Measurements from ENCODE around the gene PHRF1.
"Not testable (repeated sequence)": the region's sequence is repeated elsewhere in the genome, so short reads cannot be mapped to it uniquely, and the experiment has no call there.

Gene PHRF1

DNA sequence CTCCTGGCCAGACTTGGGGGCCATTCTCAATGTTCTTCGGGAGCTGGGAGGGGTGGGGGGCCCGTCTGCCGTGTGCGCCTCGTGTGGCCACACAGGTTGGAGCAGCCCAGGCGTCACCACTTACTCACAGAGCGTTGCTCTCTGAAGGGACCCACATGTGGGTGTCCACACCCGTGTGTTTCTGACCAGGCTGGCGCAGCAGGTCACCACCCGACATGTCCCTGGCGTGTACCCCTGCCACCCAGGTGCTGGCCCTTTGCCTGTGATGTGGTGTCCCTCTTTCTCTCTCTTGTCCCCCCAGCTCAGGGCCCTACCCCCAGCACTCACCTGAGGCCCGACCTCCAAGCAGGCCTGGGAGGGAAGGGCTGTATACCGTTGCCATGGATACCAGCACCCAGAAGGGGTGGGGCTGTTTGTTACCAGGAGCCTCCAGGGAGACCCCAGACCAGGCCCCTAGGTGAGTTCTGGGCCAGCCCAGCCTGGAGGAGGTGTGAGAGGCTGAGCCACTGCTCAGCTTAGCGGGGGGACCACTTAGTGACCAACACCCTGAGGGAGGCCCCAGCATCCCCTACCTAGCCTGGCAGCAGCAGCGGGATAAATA lies 17.1 kb upstream of the PHRF1 start:
- no peak for DNase-seq

DNA sequence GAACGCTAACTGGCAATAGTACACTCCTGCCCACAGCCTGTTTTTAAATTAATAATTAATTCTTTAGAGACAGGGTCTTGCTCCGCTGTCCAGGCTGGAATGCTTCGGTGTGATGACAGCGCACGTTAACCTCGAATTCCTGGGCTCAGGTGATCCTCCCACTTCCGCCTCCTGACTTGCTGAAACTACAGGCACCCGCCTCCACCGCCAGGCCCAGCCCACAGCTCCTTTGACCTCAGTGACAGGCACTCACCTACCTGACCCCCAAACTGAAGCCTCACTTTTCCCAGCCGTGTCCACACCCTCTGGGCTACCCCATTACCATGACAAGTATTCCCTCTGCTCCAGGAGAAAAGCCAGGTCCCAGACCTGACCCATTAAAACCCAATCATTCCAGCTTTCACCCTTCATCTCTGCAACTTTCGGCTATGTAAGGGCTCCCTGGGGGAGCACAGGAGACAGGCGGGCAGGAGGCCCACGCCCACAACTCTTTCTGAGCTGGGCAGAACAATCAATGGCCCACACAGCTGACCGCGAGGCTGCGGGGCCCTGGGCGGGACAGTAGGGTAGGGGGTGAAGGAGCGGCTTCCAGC lies 16.5 kb upstream of the PHRF1 start:
- no peak for DNase-seq

DNA sequence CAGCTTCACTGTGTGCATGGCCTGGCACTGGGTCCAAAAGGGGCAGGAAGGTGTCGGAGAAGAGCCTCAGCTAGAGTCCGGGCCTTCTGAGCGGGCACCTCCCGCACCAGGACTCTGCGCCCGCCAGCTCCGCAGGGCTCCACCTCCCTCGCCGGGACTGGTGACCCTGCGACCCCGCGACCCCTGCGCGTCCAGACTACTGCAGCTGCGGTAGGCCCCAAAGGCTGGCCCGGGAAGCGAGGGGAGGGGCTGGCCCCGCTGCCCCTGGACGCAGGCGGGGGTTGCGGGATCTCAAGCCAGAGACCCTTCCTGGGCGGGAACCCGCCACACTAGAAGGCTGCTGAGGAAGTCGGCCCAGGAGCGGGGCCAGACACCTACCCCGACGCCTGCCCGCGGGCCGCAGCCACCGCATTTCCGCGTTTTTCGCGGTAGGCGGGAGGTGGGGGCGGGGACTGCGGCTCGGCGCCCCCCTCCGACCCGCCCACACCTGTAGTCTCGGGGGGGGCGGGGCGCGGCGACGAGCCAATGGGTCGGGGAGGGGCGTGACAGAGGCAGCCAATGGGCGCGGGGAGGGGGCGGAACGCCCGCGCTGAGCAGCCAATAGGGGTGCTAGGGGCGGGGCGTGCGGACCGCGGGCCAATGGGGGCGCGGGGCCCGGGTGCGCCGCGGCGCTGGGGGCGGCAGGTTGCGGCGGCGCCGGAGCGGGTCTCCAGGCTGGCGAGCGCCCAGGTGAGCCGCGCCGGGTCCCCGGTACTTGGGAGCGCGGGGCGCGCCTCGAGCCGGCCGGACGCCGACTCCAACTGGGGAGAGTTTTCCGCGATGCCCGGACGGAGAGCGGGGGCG lies 15.7 kb upstream of the PHRF1 start, which contains the start of the genes LMNTD2 and RASSF7:
TSS of gene LMNTD2 (minus strand) at position 434 of the 843 bp plus-strand sequence. CDS start at position 412, 22 bp downstream.
TSS of gene RASSF7 (plus strand) at position 666 of the 843 bp plus-strand sequence. CDS start 799 bp downstream, outside the sequence.
- DNase-seq: peak; percentile 96

DNA sequence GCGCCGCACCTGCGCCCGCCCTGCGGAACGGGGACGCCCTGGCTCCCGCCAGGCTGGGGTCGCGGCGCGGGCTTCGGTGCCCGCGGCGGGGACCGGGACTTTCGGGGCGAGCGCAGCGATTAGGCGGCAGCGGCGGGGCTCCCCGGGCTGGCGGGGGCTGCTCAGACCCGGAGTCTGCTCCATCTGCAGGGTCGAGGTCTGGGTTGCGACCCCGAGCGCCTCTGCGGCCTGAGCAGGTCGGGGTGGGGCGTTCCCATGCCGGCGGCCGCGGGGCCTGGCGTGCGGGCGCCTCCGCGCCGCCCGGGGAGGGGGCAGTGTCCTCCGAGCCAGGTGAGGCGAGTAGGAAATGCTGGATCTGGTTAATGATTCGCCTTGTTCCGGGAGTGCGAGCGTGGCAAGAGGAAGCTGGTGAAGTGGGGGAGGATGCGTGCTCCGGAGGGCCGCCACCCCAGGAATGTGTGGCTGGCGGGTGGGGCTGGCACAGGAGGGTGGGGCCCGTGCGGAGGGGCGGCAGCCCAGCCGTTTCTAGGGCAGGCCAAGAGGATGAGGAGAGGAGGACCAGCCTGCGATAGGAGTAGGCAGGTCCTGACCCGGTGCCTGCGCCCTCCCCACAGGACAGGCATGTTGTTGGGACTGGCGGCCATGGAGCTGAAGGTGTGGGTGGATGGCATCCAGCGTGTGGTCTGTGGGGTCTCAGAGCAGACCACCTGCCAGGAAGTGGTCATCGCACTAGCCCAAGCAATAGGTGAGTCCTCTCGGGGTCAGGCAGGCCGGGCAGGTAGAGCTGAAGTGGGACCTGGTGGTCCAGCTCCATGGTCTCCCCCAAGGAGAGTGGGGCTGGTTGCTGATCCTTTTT lies 14.9 kb upstream of the PHRF1 start:
- peak; percentile 21 for DNase-seq

DNA sequence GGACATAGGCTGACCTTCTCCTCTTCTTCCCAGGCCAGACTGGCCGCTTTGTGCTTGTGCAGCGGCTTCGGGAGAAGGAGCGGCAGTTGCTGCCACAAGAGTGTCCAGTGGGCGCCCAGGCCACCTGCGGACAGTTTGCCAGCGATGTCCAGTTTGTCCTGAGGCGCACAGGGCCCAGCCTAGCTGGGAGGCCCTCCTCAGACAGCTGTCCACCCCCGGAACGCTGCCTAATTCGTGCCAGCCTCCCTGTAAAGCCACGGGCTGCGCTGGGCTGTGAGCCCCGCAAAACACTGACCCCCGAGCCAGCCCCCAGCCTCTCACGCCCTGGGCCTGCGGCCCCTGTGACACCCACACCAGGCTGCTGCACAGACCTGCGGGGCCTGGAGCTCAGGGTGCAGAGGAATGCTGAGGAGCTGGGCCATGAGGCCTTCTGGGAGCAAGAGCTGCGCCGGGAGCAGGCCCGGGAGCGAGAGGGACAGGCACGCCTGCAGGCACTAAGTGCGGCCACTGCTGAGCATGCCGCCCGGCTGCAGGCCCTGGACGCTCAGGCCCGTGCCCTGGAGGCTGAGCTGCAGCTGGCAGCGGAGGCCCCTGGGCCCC lies 14.1 kb upstream of the PHRF1 start:
- DNase-seq: no peak

DNA sequence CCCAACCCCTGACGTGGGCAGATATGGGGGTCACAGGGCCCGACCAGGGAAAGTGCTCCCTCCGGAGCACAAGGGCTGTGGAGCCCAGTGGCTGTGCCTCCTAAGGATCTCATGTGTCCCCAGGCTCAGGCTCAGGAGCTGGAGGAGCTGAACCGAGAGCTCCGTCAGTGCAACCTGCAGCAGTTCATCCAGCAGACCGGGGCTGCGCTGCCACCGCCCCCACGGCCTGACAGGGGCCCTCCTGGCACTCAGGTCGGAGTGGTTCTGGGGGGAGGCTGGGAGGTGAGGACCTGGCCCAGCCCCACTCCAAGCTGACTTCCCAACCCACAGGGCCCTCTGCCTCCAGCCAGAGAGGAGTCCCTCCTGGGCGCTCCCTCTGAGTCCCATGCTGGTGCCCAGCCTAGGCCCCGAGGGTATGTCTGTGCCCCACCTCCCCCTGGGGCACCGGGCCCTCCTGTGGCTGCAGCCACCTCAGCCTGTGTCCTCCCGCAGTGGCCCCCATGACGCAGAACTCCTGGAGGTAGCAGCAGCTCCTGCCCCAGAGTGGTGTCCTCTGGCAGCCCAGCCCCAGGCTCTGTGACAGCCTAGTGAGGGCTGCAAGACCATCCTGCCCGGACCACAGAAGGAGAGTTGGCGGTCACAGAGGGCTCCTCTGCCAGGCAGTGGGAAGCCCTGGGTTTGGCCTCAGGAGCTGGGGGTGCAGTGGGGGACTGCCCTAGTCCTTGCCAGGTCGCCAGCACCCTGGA lies 13.0 kb upstream of the PHRF1 start:
- DNase-seq: no peak

DNA sequence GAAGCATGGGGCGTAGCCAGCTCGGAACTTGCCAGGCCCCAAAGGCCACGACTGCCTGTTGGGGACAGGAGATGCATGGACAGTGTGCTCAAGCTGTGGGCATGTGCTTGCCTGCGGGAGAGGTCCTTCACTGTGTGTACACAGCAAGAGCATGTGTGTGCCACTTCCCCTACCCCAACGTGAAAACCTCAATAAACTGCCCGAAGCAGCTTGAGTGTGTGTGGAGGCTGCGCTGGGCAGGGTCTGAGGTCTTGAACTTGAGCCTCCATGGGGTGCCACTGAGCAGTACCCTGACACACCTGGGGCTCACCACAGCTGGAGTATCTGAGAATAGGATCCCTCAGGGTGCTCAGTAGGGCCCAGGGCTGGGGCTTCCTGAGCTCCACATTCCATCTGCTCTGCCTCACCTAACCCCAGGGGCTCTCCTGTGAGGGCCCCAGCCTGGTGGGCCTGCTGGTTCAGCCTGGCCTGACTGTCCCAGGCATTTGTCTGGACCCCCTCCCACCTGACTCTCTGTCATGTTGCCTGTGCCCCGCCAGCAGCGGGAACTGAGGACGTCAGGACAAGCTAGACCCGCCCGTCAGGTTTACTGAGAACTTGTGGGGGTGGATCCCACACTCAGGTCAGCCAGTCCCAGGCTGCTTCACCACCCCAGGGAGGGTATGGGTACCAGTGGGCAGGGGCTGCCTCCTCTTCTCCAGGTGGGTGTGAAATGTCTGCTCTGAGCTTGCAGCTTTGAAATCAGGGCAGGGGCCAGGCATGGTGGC lies 12.3 kb upstream of the PHRF1 start:
- DNase-seq: no peak

DNA sequence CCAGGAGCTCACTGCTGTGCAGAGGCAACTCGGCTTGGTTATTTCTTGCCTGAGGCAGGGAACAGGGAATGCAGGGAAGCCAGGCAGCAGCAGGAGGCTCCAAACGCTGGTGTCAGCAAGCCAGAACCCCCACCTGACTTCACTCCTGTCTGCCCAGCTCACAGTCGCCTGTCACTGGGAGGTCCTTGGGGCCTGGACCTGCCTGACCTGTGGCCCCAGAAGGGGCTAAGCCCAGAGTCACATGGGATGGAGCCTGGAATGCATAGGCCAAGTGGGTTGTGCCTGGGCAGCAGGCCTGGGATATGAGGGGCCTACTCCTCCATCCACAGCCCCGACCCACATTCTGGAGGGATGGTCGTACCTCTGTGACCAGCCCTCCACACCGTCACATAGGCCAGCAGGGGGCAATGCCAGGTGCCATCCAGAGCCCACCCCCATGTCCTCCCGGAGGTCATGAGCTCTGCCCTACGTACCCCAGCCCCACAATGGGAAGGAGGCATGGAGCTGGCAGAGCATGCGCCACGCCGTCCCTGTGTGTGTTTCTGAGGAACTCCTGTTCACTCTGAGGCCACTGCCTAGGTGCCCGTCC lies 10.3 kb upstream of the PHRF1 start:
- DNase-seq: no peak

DNA sequence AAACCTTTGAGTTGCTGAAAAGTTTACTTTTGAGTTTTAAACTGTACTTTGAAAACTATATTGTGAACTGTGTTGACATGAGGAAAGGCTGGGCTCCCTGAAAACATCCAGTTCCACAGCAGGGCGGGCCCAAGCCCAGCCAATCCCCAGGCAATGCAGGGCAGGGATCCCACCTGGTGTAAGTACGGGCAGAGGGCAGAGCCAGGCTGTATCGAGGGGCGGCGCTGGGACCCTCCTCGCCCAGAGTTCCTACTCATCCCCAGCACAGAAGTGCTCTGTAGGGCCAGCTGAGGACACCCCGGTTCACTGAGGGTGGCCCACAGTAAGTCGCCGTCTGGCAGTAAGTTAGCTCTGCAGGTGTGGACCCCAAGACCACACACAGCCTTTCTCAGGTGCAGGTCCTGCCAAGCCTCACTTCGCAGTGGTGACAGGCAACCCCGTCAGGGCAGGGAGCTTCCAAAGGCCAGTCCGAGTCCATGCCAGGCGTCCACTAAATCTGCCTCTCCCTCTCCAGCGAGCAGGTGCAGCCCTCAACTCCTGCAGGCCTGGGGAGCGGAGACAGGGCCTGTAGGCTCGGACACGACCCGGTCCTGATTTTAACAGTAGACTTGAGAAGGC lies 9.2 kb upstream of the PHRF1 start:
- DNase-seq: no peak

DNA sequence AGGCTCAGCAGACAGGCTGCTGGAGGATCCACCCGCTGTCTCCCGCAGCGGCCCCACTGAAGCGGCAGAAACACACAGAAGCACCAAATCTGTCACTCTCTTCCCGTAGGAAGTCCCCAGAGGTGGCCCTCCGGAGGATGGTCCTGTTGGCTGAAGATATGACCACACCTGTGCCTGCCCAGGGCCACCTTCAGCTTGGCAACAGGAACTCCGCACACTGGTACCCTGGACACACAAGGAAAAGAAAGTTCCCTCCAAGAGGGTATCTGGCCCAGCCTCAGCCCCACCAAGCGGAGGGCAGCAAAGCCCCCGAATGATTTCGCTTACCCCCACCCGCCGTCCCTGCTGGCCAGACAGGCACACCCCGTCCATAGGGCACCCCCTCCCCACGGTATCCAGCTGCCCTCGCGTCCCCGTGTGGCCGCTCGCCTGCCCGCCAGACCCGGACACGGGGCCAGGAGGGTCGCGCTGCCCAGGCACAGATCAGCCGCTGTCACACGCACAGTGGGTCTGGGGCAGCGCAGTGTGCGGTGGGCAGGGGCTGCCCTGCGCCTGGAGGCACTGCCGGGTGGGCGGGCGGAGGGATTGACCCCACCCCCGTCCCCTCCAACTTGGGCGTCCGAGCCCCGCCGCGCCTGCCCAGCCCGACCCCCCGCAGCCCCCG lies 8.5 kb upstream of the PHRF1 start:
- DNase-seq: no peak

DNA sequence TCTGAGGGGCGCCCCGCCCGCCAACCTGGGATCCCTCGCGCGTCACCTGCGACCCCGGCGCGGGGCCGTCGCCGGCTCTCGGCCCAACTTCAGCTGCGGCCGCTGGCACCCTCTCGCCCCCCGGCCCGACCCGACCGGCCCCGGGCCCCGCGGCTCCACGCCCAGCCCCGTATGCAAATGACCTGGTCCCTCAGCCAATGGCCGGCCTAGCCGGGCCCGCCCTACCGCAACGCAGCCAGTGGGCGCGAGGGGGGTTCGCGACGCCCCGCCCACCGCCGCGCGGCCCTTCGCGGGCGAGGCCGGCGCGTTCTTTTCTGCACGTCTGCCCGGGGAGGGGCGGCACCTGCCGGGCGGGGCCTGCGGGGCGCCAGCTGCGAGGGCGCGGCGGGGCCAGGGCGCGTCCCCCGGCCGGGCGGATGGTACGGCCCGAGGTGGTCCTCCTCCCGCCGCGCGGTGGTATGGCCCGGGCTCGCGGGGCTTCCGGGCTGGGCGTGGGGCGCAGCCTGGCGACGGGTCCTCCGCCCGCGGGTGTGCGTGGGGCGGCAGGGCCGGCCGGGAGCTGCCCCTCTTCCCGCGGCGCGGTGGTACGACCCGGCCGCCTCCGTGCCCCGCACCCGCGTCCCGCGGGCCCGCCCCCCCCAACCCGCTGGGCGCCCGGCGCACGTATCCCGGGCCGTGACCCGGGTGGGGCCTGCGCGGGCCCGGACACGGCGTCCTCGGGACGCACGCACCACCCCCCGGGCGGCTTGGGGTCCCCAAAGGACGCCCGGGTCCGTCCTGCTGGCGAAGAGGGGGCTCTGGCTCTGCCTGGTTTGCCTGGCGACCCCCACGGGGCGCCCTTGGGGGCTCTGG lies 7.7 kb upstream of the PHRF1 start:
- peak; percentile 99 for DNase-seq

DNA sequence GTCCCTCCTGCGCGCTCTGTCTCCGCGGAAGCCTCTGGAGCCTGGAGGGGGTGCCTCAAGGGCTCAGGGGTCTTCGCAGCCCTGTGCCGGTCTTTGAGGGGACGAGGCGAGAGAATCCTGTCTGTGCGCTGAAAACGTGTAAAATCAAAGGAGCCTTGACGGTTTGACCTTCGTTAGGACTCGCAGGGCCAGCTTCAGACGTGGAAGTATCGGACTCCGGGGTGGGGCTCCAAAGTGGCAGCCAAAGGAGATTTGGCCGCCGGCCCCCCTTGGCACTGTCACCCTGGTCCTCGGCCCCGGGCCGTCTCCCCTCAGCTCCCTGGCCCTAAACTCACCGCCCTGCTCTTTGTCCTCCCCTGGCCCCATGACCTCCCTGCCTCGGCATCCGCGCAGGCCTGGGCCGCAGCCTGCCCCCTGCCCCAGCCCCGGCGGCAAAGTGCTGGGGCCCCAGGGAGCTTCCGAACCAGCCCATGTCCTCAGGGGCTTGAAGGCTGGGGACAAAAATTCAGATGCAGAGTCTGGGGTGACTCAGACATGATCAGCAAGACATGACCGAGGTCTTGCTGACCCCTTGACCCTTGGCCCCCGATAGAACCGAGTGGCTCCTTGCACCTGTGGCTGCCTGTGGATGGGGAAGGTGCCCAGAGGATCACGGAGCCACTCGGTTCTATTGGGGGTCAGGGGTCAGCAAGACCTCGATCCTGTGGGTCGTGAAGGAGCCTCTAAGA lies 6.9 kb upstream of the PHRF1 start:
- no peak for DNase-seq

DNA sequence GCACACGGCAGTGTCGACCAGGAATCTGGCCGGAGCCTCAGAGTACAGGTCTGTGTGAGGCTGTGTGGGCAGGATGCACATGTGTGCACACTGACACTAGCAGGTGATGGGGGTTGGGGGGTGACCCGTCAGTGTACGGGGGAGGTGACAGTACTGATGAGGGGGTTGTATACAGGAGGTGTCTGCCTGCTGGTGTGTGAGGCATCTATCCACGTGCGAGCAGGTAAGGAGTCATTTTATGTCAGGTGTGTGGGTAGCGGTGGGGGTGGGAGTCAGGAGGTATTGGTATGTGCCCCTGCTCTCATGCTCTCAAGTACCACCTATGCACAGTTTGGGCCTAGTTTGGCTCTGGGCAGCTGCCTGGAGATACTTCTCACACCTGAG lies 4.5 kb upstream of the PHRF1 start:
- DNase-seq: no peak

DNA sequence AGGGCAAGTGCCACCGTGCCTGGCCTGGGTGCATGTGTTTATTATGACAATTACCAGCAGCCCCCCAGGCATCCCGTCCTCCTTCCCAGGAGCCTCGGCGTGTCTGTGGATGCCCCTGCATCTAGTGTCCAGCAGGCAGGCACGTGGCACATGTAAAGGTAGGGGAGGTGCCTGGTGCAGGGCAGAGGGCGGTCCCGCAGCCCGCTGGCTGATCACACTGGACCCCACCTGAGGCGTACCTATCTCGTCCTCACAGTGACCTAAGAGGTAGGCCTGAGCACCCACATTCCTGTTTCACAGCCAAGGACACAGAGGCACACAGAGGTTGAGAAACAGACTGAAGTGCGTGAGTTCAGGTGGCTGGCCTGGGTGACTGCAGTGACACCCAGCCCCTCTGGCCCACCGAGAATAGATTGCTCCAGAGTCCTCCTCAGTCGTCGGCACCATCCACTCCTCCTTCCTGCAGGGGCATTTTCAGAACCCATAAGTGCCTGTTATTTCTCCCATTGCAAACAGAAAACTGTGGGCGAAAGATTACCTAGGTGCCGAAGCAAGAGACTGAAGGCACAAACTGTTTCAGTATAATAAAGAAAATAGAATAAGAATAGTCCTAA lies 3.0 kb upstream of the PHRF1 start:
- DNase-seq: no peak

DNA sequence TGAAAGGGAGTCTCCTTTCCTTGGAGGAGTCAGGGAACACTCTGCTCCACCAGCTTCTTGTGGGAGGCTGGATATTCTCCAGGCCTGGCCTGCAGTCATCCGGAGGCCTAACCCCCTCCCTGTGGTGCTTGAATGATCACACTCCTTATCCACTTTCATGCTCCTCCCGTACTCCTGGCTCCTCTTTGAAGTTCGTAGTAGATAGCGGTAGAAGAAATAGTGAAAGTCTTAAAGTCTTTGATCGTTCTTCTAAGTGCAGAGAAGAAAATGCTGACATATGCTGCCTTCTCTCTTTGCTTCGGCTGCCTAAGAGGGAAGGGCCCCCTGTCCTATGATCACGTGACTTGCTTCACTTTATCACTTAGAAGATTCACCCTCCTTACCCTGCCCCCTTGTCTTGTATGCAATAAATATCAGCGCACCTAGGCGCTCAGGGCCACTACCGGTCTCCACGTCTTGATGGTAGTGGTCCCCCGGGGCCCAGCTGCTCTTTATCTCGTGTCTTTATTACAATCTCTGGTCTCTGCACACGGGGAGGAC lies 2.2 kb upstream of the PHRF1 start:
- not testable (repeated sequence) for DNase-seq

DNA sequence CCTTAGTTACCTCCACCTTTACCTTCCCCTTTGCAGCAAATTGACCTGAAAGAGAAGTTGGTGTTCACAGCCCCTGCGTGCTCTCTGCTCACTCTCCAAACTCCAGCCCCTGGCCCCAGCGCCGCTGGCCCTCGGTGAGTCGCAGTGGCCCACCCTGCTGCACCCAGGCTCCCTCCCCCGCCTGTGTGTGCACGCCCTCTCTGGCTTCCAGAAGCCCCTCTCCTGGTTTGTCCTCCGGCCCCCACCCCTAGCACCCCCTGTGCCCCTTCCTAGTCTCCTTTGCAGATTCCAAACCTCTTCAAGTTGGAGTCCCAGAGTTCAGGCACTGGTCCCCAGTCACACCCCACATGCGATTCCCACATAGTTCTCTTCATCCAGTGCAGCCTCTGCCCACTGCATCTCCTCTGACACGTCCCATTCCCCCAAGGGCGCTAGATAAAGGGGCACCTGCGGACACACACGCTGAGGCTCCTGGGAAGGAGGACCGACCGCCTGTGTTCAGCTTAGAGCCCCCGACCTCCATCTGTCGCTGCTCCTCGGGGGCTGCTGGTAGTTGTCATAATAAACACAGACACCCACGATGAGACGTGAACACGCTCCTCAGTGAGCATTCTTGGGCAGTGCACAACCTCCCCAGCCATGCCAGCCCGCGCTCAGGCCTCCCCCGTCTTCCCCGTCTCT lies 1.5 kb upstream of the PHRF1 start:
- no peak for DNase-seq

All from suppressor macrophage treated with lipopolysaccharide for 4 hours (primary cell).